ENCODE measurements around the gene PHF21A. TPM values are rescaled to one million over a fixed set of nuclear protein-coding genes. Genes with fewer than 3 reads are reported as not detected.

PHF21A gene
- total RNA-seq, 4 donors from 2014 or later, result 8.9 to 118 (median 34.4) TPM

DNA sequence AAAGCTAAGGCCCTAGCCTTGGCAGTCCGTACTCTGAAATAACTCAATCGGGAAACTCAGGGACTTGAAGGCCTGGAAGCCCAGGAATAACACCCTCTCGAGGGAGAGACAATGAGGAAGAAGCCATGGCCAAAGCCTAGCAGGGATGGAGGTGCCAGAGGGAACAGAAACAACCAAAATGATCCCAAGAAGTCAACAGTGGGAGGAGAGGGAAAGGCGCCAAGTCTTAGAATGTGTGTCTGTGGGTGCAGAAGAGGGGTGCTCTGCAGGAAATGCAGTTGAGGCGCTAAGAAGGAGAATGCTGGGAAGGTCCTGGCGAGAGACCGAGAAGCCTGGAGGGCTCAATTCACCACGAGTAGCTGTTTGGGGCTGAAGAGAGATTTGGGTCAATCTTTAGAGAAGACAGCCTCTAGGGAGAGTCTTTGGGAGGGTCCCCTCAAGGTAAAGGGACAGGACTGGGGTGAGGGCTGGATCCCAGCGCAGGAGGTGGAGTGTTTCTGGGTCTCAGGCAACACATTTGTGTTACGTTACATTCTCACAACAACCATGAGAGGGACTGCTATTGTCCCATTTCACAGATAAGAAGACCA is 236.6 kb downstream of the PHF21A start:
- Histone ChIP-seq H3K4me1 (peaks cover 0 to 18% (median 4%) of the 10 kb centered on the region in 4 donors), H3K36me3 (peaks cover 0 to 31% (median 0%) of the 10 kb centered on the region in 3 donors), H3K27me3 (no peaks in the 10 kb centered on the region), H3K27ac (no peak overlapping the region), H3K4me3 (no peak overlapping the region), H3K9me3 (no peaks in the 10 kb centered on the region)
- DNase-seq, result no peak
- no peak for TF ChIP-seq POLR2A (IDR thresholded peaks at IDR 0.05)
- TF ChIP-seq, protein P1, sequence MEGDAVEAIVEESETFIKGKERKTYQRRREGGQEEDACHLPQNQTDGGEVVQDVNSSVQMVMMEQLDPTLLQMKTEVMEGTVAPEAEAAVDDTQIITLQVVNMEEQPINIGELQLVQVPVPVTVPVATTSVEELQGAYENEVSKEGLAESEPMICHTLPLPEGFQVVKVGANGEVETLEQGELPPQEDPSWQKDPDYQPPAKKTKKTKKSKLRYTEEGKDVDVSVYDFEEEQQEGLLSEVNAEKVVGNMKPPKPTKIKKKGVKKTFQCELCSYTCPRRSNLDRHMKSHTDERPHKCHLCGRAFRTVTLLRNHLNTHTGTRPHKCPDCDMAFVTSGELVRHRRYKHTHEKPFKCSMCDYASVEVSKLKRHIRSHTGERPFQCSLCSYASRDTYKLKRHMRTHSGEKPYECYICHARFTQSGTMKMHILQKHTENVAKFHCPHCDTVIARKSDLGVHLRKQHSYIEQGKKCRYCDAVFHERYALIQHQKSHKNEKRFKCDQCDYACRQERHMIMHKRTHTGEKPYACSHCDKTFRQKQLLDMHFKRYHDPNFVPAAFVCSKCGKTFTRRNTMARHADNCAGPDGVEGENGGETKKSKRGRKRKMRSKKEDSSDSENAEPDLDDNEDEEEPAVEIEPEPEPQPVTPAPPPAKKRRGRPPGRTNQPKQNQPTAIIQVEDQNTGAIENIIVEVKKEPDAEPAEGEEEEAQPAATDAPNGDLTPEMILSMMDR (IDR thresholded peaks at IDR 0.05), result no peak

Other genes with a start within 250 kb of the PHF21A start
- 10 to 100 TPM in 1 of 4 donors, 1 to 10 TPM in 3; 1.1 to 17.3 (median 3.3) TPM for gene MAPK8IP1, start 235.8 kb downstream of the PHF21A start, total RNA-seq
- gene FREY1, start 214.2 kb downstream of the PHF21A start, total RNA-seq, result 1 to 10 TPM in 1 of 4 donors, not detected in 3; 4.9 TPM
- 10 to 100 TPM; 46.2 to 66.8 (median 63.0) TPM for gene PEX16, start 203.6 kb downstream of the PHF21A start, total RNA-seq
- 1 to 10 TPM in 2 of 4 donors, under 1 TPM in 1, not detected in 1; 0.83 to 1.6 (median 1.2) TPM for gene LARGE2, start 198.8 kb downstream of the PHF21A start, total RNA-seq
- 10 to 100 TPM; 13.2 to 50.6 (median 30.3) TPM for gene CREB3L1, start 156.2 kb upstream of the PHF21A start, total RNA-seq
- 100 to 1,000 TPM; 104 to 270 (median 200) TPM for gene DGKZ, start 226.0 kb upstream of the PHF21A start, total RNA-seq